ENCODE data around the gene PXDN.
"Not testable (repeated sequence)": the region's sequence is repeated elsewhere in the genome, so short reads cannot be mapped to it uniquely, and the experiment has no call there.

Gene PXDN

GRCh38 chr2:1766851-1767811 lies 22.8 kb upstream of the PXDN start:
- peaks cover 4% of the 10 kb centered on the region for H3K9me3 ChIP-seq (ENCODE audit: severe bottlenecking)
- H3K4me3 ChIP-seq (ENCODE audit: low read depth, low read length): no peak overlapping the region
- H3K27ac ChIP-seq: no peak overlapping the region
- no peaks in the 10 kb centered on the region for H3K36me3 ChIP-seq
- H3K27me3 ChIP-seq (ENCODE audit: insufficient read depth, low read depth, severe bottlenecking): no peaks in the 10 kb centered on the region
- no peak for TF ChIP-seq CTCF (IDR thresholded peaks at IDR 0.05; ENCODE audit: low read depth, low read length)
- DNase-seq: no peak

GRCh38 chr2:1766425-1766824 lies 22.1 kb upstream of the PXDN start:
- DNase-seq: no peak
- no peak overlapping the region for H3K4me3 ChIP-seq (ENCODE audit: low read depth, low read length)
- no peak overlapping the region for H3K27ac ChIP-seq
- peaks cover 4% of the 10 kb centered on the region for H3K9me3 ChIP-seq (ENCODE audit: severe bottlenecking)
- TF ChIP-seq CTCF (IDR thresholded peaks at IDR 0.05; ENCODE audit: low read depth, low read length): 0 out of 2 replicates have a peak, but pooled peaks have one; percentile 18
- H3K27me3 ChIP-seq (ENCODE audit: insufficient read depth, low read depth, severe bottlenecking): no peaks in the 10 kb centered on the region
- H3K36me3 ChIP-seq: no peaks in the 10 kb centered on the region

GRCh38 chr2:1765201-1765600 lies 20.9 kb upstream of the PXDN start:
- H3K27ac ChIP-seq; H3K36me3 ChIP-seq; H3K4me3 ChIP-seq (ENCODE audit: low read depth, low read length); H3K9me3 ChIP-seq (ENCODE audit: severe bottlenecking); H3K27me3 ChIP-seq (ENCODE audit: insufficient read depth, low read depth, severe bottlenecking); DNase-seq: not testable (repeated sequence)

- H3K27me3 ChIP-seq (ENCODE audit: insufficient read depth, low read depth, severe bottlenecking): no peaks in the 10 kb centered on the region
- no peak for DNase-seq
- H3K27ac ChIP-seq: no peak overlapping the region
- TF ChIP-seq CTCF (IDR thresholded peaks at IDR 0.05; ENCODE audit: low read depth, low read length): no peak
- no peaks in the 10 kb centered on the region for H3K36me3 ChIP-seq
- peaks cover 23% of the 10 kb centered on the region for H3K9me3 ChIP-seq (ENCODE audit: severe bottlenecking)
- no peak overlapping the region for H3K4me3 ChIP-seq (ENCODE audit: low read depth, low read length)
These were observed 15.3 kb upstream of the PXDN start for GRCh38 chr2:1759611-1759930.

GRCh38 chr2:1758774-1759610 lies 14.7 kb upstream of the PXDN start:
- Histone ChIP-seq H3K27me3 (ENCODE audit: insufficient read depth, low read depth, severe bottlenecking) (no peaks in the 10 kb centered on the region), H3K27ac (no peak overlapping the region), H3K4me3 (ENCODE audit: low read depth, low read length) (no peak overlapping the region), H3K36me3 (no peaks in the 10 kb centered on the region), H3K9me3 (ENCODE audit: severe bottlenecking) (peaks cover 29% of the 10 kb centered on the region)
- no peak for DNase-seq
- TF ChIP-seq CTCF (IDR thresholded peaks at IDR 0.05; ENCODE audit: low read depth, low read length): no peak

GRCh38 chr2:1758171-1758570 lies 13.9 kb upstream of the PXDN start:
- TF ChIP-seq CTCF (IDR thresholded peaks at IDR 0.05; ENCODE audit: low read depth, low read length): no peak

More at GRCh38 chr2:1758171-1758570, 13.9 kb upstream of the PXDN start:
- no peak overlapping the region for H3K4me3 ChIP-seq (ENCODE audit: low read depth, low read length)
- no peaks in the 10 kb centered on the region for H3K27me3 ChIP-seq (ENCODE audit: insufficient read depth, low read depth, severe bottlenecking)
- peaks cover 33% of the 10 kb centered on the region for H3K9me3 ChIP-seq (ENCODE audit: severe bottlenecking)
- DNase-seq: no peak
- no peaks in the 10 kb centered on the region for H3K36me3 ChIP-seq
- no peak overlapping the region for H3K27ac ChIP-seq

Measured in WERI-Rb-1 (cell line).